H9 (cell line): ENCODE results near the gene CTRB2. TPM values are rescaled to one million over a fixed set of nuclear protein-coding genes. Genes with fewer than 3 reads are reported as not detected.
A peak's percentile ranks its signal among the peaks of the same experiment; 100 is the strongest.

Experiments
- DNase-seq: peaks from one replicate; pipeline ENCODE4 v3.0.0-alpha.2; 2017
- H2AFZ ChIP-seq: one replicate; pipeline ENCODE4 v1.6.1; 2013; ENCODE audit warnings: mild to moderate bottlenecking, low read length, control low read depth, moderate library complexity
- H2AK5ac ChIP-seq: 2 replicates; pipeline ENCODE4 v1.6.1; 2013; ENCODE audit warnings: low read length, control low read depth, mixed read lengths; ENCODE audit not compliant: insufficient read length
- H2BK120ac ChIP-seq: one replicate; pipeline ENCODE4 v1.6.1; 2013; ENCODE audit warnings: low read depth, mild to moderate bottlenecking, low read length, control low read depth, inconsistent platforms; ENCODE audit not compliant: poor library complexity, severe bottlenecking
- H2BK12ac ChIP-seq: 2 replicates; pipeline ENCODE4 v1.6.1; 2013; ENCODE audit warnings: low read length, control low read depth, mixed read lengths, low read depth; ENCODE audit not compliant: insufficient read length
- H2BK15ac ChIP-seq: 2 replicates; pipeline ENCODE4 v1.6.1; 2013; ENCODE audit warnings: low read depth, low read length, control low read depth
- H2BK20ac ChIP-seq: one replicate; pipeline ENCODE4 v1.6.1; 2013; ENCODE audit warnings: low read depth, mild to moderate bottlenecking, low read length, control low read depth, inconsistent platforms; ENCODE audit not compliant: poor library complexity, severe bottlenecking
- H2BK5ac ChIP-seq: 2 replicates; pipeline ENCODE4 v1.6.1; 2013; ENCODE audit warnings: low read length, control low read depth, mixed read lengths; ENCODE audit not compliant: insufficient read length
- H3K14ac ChIP-seq: 2 replicates; pipeline ENCODE4 v1.6.1; 2013; ENCODE audit warnings: low read length, control low read depth; ENCODE audit not compliant: insufficient read depth
- H3K18ac ChIP-seq: 2 replicates; pipeline ENCODE4 v1.6.1; 2013; ENCODE audit warnings: low read depth, mild to moderate bottlenecking, mixed read lengths, low read length, control low read depth; ENCODE audit not compliant: insufficient read length
- H3K23ac ChIP-seq: 2 replicates; pipeline ENCODE4 v1.6.1; 2013; ENCODE audit warnings: low read length, control low read depth, mixed read lengths, low read depth; ENCODE audit not compliant: insufficient read length
- H3K23me2 ChIP-seq: 2 replicates; pipeline ENCODE4 v1.6.1; 2013; ENCODE audit warnings: low read depth, mild to moderate bottlenecking, mixed read lengths, low read length, control low read depth; ENCODE audit not compliant: insufficient read length, poor library complexity, severe bottlenecking
- H3K27ac ChIP-seq: 2 replicates; pipeline ENCODE4 v1.5.1; 2013; ENCODE audit warnings: low read length, control low read depth, mixed read lengths, low read depth; ENCODE audit not compliant: insufficient read length
- H3K27me3 ChIP-seq: 2 replicates; pipeline ENCODE4 v1.6.1; 2013; ENCODE audit warnings: low read length, control low read depth, inconsistent platforms; ENCODE audit not compliant: insufficient read depth
- H3K4ac ChIP-seq: 2 replicates; pipeline ENCODE4 v1.6.1; 2013; ENCODE audit warnings: low read depth, mild to moderate bottlenecking, control low read depth, inconsistent platforms, low read length, moderate library complexity
- H3K4me1 ChIP-seq: 2 replicates; pipeline ENCODE4 v1.6.1; 2013; ENCODE audit warnings: low read length, control low read depth, inconsistent platforms; ENCODE audit not compliant: insufficient read depth
- H3K4me2 ChIP-seq: 2 replicates; pipeline ENCODE4 v1.6.1; 2013; ENCODE audit warnings: low read length, control low read depth, mixed read lengths; ENCODE audit not compliant: insufficient read length, insufficient read depth
- H3K56ac ChIP-seq: 2 replicates; pipeline ENCODE4 v1.6.1; 2013; ENCODE audit warnings: low read depth, mild to moderate bottlenecking, mixed read lengths, low read length, control low read depth; ENCODE audit not compliant: insufficient read length
- H3K79me1 ChIP-seq: 2 replicates; pipeline ENCODE4 v1.6.1; 2013; ENCODE audit warnings: low read depth, mild to moderate bottlenecking, moderate library complexity, low read length, control low read depth, inconsistent platforms; ENCODE audit not compliant: insufficient read depth, poor library complexity, severe bottlenecking
- H3K79me2 ChIP-seq: 2 replicates; pipeline ENCODE4 v1.6.1; 2013; ENCODE audit warnings: low read length, control low read depth, inconsistent platforms; ENCODE audit not compliant: insufficient read depth
- H3K9ac ChIP-seq: 2 replicates; pipeline ENCODE4 v1.6.1; 2013; ENCODE audit warnings: low read length, control low read depth, mixed read lengths; ENCODE audit not compliant: insufficient read length; ENCODE audit errors: extremely low read depth
- H3K9me3 ChIP-seq: one replicate; pipeline ENCODE4 v1.6.1; 2013; ENCODE audit warnings: low read depth, low read length, inconsistent platforms; ENCODE audit not compliant: control insufficient read depth
- H3T11ph ChIP-seq: one replicate; pipeline ENCODE4 v1.6.1; 2013; ENCODE audit warnings: mild to moderate bottlenecking, low read length, control low read depth, inconsistent platforms
- H4K20me1 ChIP-seq: one replicate; pipeline ENCODE4 v1.6.1; 2013; ENCODE audit not compliant: control insufficient read depth, insufficient read length, insufficient read depth
- H4K5ac ChIP-seq: 2 replicates; pipeline ENCODE4 v1.6.1; 2013; ENCODE audit warnings: low read depth, mild to moderate bottlenecking, mixed read lengths, low read length, control low read depth; ENCODE audit not compliant: insufficient read length
- H4K8ac ChIP-seq: replicated peaks from 2 replicates; pipeline ENCODE4 v1.6.1; 2013; ENCODE audit warnings: low read length, control low read depth, mixed read lengths, low read depth; ENCODE audit not compliant: insufficient read length
- H4K91ac ChIP-seq: 2 replicates; pipeline ENCODE4 v1.6.1; 2013; ENCODE audit warnings: low read depth, mild to moderate bottlenecking, moderate library complexity, mixed read lengths, low read length, control low read depth; ENCODE audit not compliant: insufficient read length
- H3K27ac Mint-ChIP-seq, 3 experiments: 2 replicates in 2 of 3; 3 replicates in 1 of 3; pipeline ENCODE4 v1.8.0; 2020 to 2021; ENCODE audit warnings: mixed read lengths in 3 of 3, mild to moderate bottlenecking in 1 of 3, moderate library complexity in 1 of 3
- H3K27me3 Mint-ChIP-seq: 2 replicates; pipeline ENCODE4 v1.8.0; 2021; ENCODE audit warnings: low read depth, mild to moderate bottlenecking, moderate library complexity, mixed read lengths
- H3K36me3 Mint-ChIP-seq, 3 experiments: 2 replicates in 2 of 3; 3 replicates in 1 of 3; pipeline ENCODE4 v1.8.0; 2020 to 2021; ENCODE audit warnings: low read depth in 3 of 3, mixed read lengths in 3 of 3; ENCODE audit not compliant: insufficient read depth in 1 of 3
- H3K4me1 Mint-ChIP-seq, 2 experiments: 2 replicates each; pipeline ENCODE4 v1.8.0; 2020; ENCODE audit warnings: mixed read lengths in 2 of 2
- H3K4me3 Mint-ChIP-seq, 2 experiments: 2 replicates in 1 of 2; 3 replicates in 1 of 2; pipeline ENCODE4 v1.8.0; 2020 to 2021; ENCODE audit warnings: mild to moderate bottlenecking in 2 of 2, mixed read lengths in 2 of 2, moderate library complexity in 1 of 2
- H3K9me3 Mint-ChIP-seq, 2 experiments: 2 replicates in 1 of 2; 3 replicates in 1 of 2; pipeline ENCODE4 v1.8.0; 2020; ENCODE audit warnings: mild to moderate bottlenecking in 2 of 2, mixed read lengths in 2 of 2, moderate library complexity in 1 of 2
- WGBS: extraction: QIAGEN DNeasy Blood & Tissue Kit; methylation state at CpG from one replicate; pipeline ENCODE4 v1.1.7; 2013; ENCODE audit warnings: missing lambda C conversion rate, low lambda C conversion rate, mixed read lengths; ENCODE audit not compliant: insufficient read length; ENCODE audit errors: extremely low coverage; 5-methylcytosine and 5-hydroxymethylcytosine counted together
- total RNA-seq: library from RNA; stranded (reverse); gene quantifications from 2 replicates; pipeline ENCODE4 v1.2.1, GENCODE V29; 2021
- TF ChIP-seq, protein P1 (sequence below): fragments of 200-600 bp; sonication (generic); conservative IDR thresholded peaks from 3 replicates; pipeline ENCODE4 v1.8.0; 2021; ENCODE audit warnings: antibody characterized with exemption, mild to moderate bottlenecking

CTRB2 gene
- total RNA-seq, 1 experiment from 2014 or later = not detected

DNA sequence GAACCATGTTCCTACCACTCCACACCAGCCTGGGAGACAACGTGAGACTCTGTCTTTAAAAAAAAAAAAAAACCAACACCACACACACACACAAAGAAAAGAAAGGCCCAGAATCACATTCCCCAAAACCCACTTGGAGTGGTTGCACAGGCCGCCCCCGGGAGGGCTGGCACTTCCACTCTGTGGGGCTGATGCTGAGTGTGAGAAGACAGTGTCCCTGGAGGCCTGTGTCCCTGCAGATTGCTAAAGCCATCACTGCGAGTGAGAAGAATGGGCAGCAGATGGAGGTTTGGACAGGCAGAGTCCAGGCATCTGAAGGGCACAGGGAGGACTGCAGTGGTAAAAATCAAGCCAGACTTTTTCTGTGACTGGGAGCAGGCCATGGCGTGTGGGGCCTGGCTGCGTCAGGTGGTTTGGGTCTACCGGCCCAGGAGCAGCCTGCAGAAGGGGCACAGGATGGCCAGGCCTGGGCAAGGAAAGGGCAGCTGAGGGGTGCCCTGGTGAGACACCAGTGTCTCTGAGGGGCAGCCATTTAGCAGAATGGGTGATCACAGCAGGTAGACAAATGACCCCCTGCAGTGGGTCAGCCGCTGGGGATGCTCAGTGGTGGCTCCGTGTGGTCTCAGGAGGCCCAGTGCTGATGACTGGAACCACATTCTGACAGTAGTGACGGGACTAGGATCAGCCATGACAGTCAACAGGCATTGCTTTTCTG, 13.1 kb downstream of the CTRB2 start:
- Histone ChIP-seq H2AK5ac (no peak overlapping the region), H4K5ac (no peak overlapping the region), H3K18ac (no peak overlapping the region), H2BK12ac (no peak overlapping the region), H3K4me2 (no peak overlapping the region), H3T11ph (no peak overlapping the region), H4K20me1 (no peaks in the 10 kb centered on the region), H4K91ac (no peak overlapping the region), H3K14ac (no peak overlapping the region), H3K79me1 (no peaks in the 10 kb centered on the region), H4K8ac (no peak overlapping the region), H2BK20ac (no peak overlapping the region), H3K23me2 (no peaks in the 10 kb centered on the region), H3K56ac (no peak overlapping the region), H2BK5ac (no peak overlapping the region), H3K27ac (no peak overlapping the region), H3K4me1 (no peaks in the 10 kb centered on the region), H3K9ac (no peak overlapping the region), H3K4ac (no peak overlapping the region), H2AFZ (no peak overlapping the region), H3K27me3 (no peaks in the 10 kb centered on the region), H2BK120ac (no peak overlapping the region), H3K9me3 (no peaks in the 10 kb centered on the region), H3K79me2 (no peaks in the 10 kb centered on the region), H2BK15ac (no peak overlapping the region), H3K23ac (no peak overlapping the region)
- no CpG with 5 or more reads among the region's 10 CpGs for WGBS
- TF ChIP-seq, protein P1, sequence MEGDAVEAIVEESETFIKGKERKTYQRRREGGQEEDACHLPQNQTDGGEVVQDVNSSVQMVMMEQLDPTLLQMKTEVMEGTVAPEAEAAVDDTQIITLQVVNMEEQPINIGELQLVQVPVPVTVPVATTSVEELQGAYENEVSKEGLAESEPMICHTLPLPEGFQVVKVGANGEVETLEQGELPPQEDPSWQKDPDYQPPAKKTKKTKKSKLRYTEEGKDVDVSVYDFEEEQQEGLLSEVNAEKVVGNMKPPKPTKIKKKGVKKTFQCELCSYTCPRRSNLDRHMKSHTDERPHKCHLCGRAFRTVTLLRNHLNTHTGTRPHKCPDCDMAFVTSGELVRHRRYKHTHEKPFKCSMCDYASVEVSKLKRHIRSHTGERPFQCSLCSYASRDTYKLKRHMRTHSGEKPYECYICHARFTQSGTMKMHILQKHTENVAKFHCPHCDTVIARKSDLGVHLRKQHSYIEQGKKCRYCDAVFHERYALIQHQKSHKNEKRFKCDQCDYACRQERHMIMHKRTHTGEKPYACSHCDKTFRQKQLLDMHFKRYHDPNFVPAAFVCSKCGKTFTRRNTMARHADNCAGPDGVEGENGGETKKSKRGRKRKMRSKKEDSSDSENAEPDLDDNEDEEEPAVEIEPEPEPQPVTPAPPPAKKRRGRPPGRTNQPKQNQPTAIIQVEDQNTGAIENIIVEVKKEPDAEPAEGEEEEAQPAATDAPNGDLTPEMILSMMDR = no peak
- peaks cover 2% of the 10 kb centered on the region; the same call in 1 of the 2 replicates for H3K27me3 Mint-ChIP-seq
- peak overlapping the region in 1 of 3 experiments; percentile 70; a peak in 1 of 7 replicates for H3K27ac Mint-ChIP-seq
- H3K9me3 Mint-ChIP-seq = no peaks in the 10 kb centered on the region; a peak in 1 of 5 replicates
- no peaks in the 10 kb centered on the region for H3K36me3 Mint-ChIP-seq
- peaks cover 0 to 11% of the 10 kb centered on the region in 2 experiments for H3K4me1 Mint-ChIP-seq
- H3K4me3 Mint-ChIP-seq = no peak overlapping the region; a peak in 1 of 5 replicates
- no peak for DNase-seq
